Measurements from ENCODE around the gene RBM19.

RBM19 gene

GRCh38 chr12:113861708-113862312 is 104.3 kb downstream of the RBM19 start:
- peaks cover 0 to 19% of the 10 kb centered on the region in 2 donors for H3K36me3 ChIP-seq (ENCODE audit: control insufficient read depth in 1 of 2, insufficient read depth in 2 of 2, low read length in 2 of 2)

GRCh38 chr12:113860950-113861349 is 105.2 kb downstream of the RBM19 start:
- no peak overlapping the region for H3K4me3 ChIP-seq (ENCODE audit: low read depth in 1 of 2, low read length in 2 of 2)
- H3K27ac ChIP-seq (ENCODE audit: low read depth, low read length): no peak overlapping the region
- H3K36me3 ChIP-seq (ENCODE audit: control insufficient read depth in 1 of 2, insufficient read depth in 2 of 2, low read length in 2 of 2): peaks cover 0 to 26% of the 10 kb centered on the region in 2 donors
- no peak overlapping the region for H3K9ac ChIP-seq (ENCODE audit: low read depth in 1 of 2, low read length in 2 of 2)
- no peaks in the 10 kb centered on the region for H3K4me1 ChIP-seq (ENCODE audit: control insufficient read depth in 1 of 2, insufficient read depth in 2 of 2, low read length in 2 of 2)
- no peaks in the 10 kb centered on the region for H3K9me3 ChIP-seq (ENCODE audit: control insufficient read depth in 1 of 2, low read length in 2 of 2)
- no peaks in the 10 kb centered on the region for H3K27me3 ChIP-seq (ENCODE audit: control insufficient read depth in 1 of 2, insufficient read depth in 2 of 2, low read length in 2 of 2)

More at GRCh38 chr12:113861708-113862312, 104.3 kb downstream of the RBM19 start:
- no peak overlapping the region for H3K9ac ChIP-seq (ENCODE audit: low read depth in 1 of 2, low read length in 2 of 2)
- H3K9me3 ChIP-seq (ENCODE audit: control insufficient read depth in 1 of 2, low read length in 2 of 2): no peaks in the 10 kb centered on the region
- H3K4me1 ChIP-seq (ENCODE audit: control insufficient read depth in 1 of 2, insufficient read depth in 2 of 2, low read length in 2 of 2): no peaks in the 10 kb centered on the region
- H3K4me3 ChIP-seq (ENCODE audit: low read depth in 1 of 2, low read length in 2 of 2): no peak overlapping the region
- H3K27ac ChIP-seq (ENCODE audit: low read depth, low read length): no peak overlapping the region
- no peaks in the 10 kb centered on the region for H3K27me3 ChIP-seq (ENCODE audit: control insufficient read depth in 1 of 2, insufficient read depth in 2 of 2, low read length in 2 of 2)

GRCh38 chr12:113860059-113860820 is 105.9 kb downstream of the RBM19 start:
- Histone ChIP-seq H3K9ac (ENCODE audit: low read depth in 1 of 2, low read length in 2 of 2) (no peak overlapping the region), H3K27me3 (ENCODE audit: control insufficient read depth in 1 of 2, insufficient read depth in 2 of 2, low read length in 2 of 2) (no peaks in the 10 kb centered on the region), H3K4me3 (ENCODE audit: low read depth in 1 of 2, low read length in 2 of 2) (no peak overlapping the region), H3K27ac (ENCODE audit: low read depth, low read length) (no peak overlapping the region), H3K9me3 (ENCODE audit: control insufficient read depth in 1 of 2, low read length in 2 of 2) (no peaks in the 10 kb centered on the region), H3K4me1 (ENCODE audit: control insufficient read depth in 1 of 2, insufficient read depth in 2 of 2, low read length in 2 of 2) (no peaks in the 10 kb centered on the region), H3K36me3 (ENCODE audit: control insufficient read depth in 1 of 2, insufficient read depth in 2 of 2, low read length in 2 of 2) (peaks cover 0 to 30% of the 10 kb centered on the region in 2 donors)

- no peak overlapping the region for H3K4me3 ChIP-seq (ENCODE audit: low read depth in 1 of 2, low read length in 2 of 2)
- no peak overlapping the region for H3K9ac ChIP-seq (ENCODE audit: low read depth in 1 of 2, low read length in 2 of 2)
- no peaks in the 10 kb centered on the region for H3K4me1 ChIP-seq (ENCODE audit: control insufficient read depth in 1 of 2, insufficient read depth in 2 of 2, low read length in 2 of 2)
- peaks cover 0 to 30% of the 10 kb centered on the region in 2 donors for H3K36me3 ChIP-seq (ENCODE audit: control insufficient read depth in 1 of 2, insufficient read depth in 2 of 2, low read length in 2 of 2)
- H3K27ac ChIP-seq (ENCODE audit: low read depth, low read length): no peak overlapping the region
- no peaks in the 10 kb centered on the region for H3K27me3 ChIP-seq (ENCODE audit: control insufficient read depth in 1 of 2, insufficient read depth in 2 of 2, low read length in 2 of 2)
- H3K9me3 ChIP-seq (ENCODE audit: control insufficient read depth in 1 of 2, low read length in 2 of 2): no peaks in the 10 kb centered on the region
These were observed 107.2 kb downstream of the RBM19 start for GRCh38 chr12:113858841-113859386.

- Histone ChIP-seq H3K9me3 (ENCODE audit: control insufficient read depth in 1 of 2, low read length in 2 of 2) (no peaks in the 10 kb centered on the region), H3K36me3 (ENCODE audit: control insufficient read depth in 1 of 2, insufficient read depth in 2 of 2, low read length in 2 of 2) (peaks cover 0 to 35% of the 10 kb centered on the region in 2 donors), H3K9ac (ENCODE audit: low read depth in 1 of 2, low read length in 2 of 2) (no peak overlapping the region), H3K27ac (ENCODE audit: low read depth, low read length) (no peak overlapping the region), H3K4me3 (ENCODE audit: low read depth in 1 of 2, low read length in 2 of 2) (no peak overlapping the region), H3K4me1 (ENCODE audit: control insufficient read depth in 1 of 2, insufficient read depth in 2 of 2, low read length in 2 of 2) (no peaks in the 10 kb centered on the region), H3K27me3 (ENCODE audit: control insufficient read depth in 1 of 2, insufficient read depth in 2 of 2, low read length in 2 of 2) (no peaks in the 10 kb centered on the region)
These were observed 108.8 kb downstream of the RBM19 start for GRCh38 chr12:113857371-113857770.

GRCh38 chr12:113855998-113856397 is 110.1 kb downstream of the RBM19 start:
- H3K4me3 ChIP-seq (ENCODE audit: low read depth in 1 of 2, low read length in 2 of 2): no peak overlapping the region
- H3K27me3 ChIP-seq (ENCODE audit: control insufficient read depth in 1 of 2, insufficient read depth in 2 of 2, low read length in 2 of 2): no peaks in the 10 kb centered on the region
- H3K4me1 ChIP-seq (ENCODE audit: control insufficient read depth in 1 of 2, insufficient read depth in 2 of 2, low read length in 2 of 2): no peaks in the 10 kb centered on the region
- no peak overlapping the region for H3K27ac ChIP-seq (ENCODE audit: low read depth, low read length)
- H3K9me3 ChIP-seq (ENCODE audit: control insufficient read depth in 1 of 2, low read length in 2 of 2): no peaks in the 10 kb centered on the region
- no peak overlapping the region for H3K9ac ChIP-seq (ENCODE audit: low read depth in 1 of 2, low read length in 2 of 2)
- peaks cover 0 to 38% of the 10 kb centered on the region in 2 donors for H3K36me3 ChIP-seq (ENCODE audit: control insufficient read depth in 1 of 2, insufficient read depth in 2 of 2, low read length in 2 of 2)

GRCh38 chr12:113854385-113855142 is 111.6 kb downstream of the RBM19 start:
- no peak overlapping the region for H3K4me3 ChIP-seq (ENCODE audit: low read depth in 1 of 2, low read length in 2 of 2)
- H3K4me1 ChIP-seq (ENCODE audit: control insufficient read depth in 1 of 2, insufficient read depth in 2 of 2, low read length in 2 of 2): no peaks in the 10 kb centered on the region
- H3K9me3 ChIP-seq (ENCODE audit: control insufficient read depth in 1 of 2, low read length in 2 of 2): no peaks in the 10 kb centered on the region
- H3K9ac ChIP-seq (ENCODE audit: low read depth in 1 of 2, low read length in 2 of 2): no peak overlapping the region
- peaks cover 0 to 38% of the 10 kb centered on the region in 2 donors for H3K36me3 ChIP-seq (ENCODE audit: control insufficient read depth in 1 of 2, insufficient read depth in 2 of 2, low read length in 2 of 2)
- no peaks in the 10 kb centered on the region for H3K27me3 ChIP-seq (ENCODE audit: control insufficient read depth in 1 of 2, insufficient read depth in 2 of 2, low read length in 2 of 2)
- H3K27ac ChIP-seq (ENCODE audit: low read depth, low read length): no peak overlapping the region

GRCh38 chr12:113853491-113853890 is 112.6 kb downstream of the RBM19 start:
- H3K27ac ChIP-seq (ENCODE audit: low read depth, low read length): no peak overlapping the region
- H3K9ac ChIP-seq (ENCODE audit: low read depth in 1 of 2, low read length in 2 of 2): no peak overlapping the region
- peaks cover 0 to 36% of the 10 kb centered on the region in 2 donors for H3K36me3 ChIP-seq (ENCODE audit: control insufficient read depth in 1 of 2, insufficient read depth in 2 of 2, low read length in 2 of 2)
- H3K9me3 ChIP-seq (ENCODE audit: control insufficient read depth in 1 of 2, low read length in 2 of 2): no peaks in the 10 kb centered on the region
- no peaks in the 10 kb centered on the region for H3K27me3 ChIP-seq (ENCODE audit: control insufficient read depth in 1 of 2, insufficient read depth in 2 of 2, low read length in 2 of 2)
- H3K4me1 ChIP-seq (ENCODE audit: control insufficient read depth in 1 of 2, insufficient read depth in 2 of 2, low read length in 2 of 2): no peaks in the 10 kb centered on the region
- no peak overlapping the region for H3K4me3 ChIP-seq (ENCODE audit: low read depth in 1 of 2, low read length in 2 of 2)

GRCh38 chr12:113852695-113853490 is 113.2 kb downstream of the RBM19 start:
- no peaks in the 10 kb centered on the region for H3K4me1 ChIP-seq (ENCODE audit: control insufficient read depth in 1 of 2, insufficient read depth in 2 of 2, low read length in 2 of 2)
- H3K27me3 ChIP-seq (ENCODE audit: control insufficient read depth in 1 of 2, insufficient read depth in 2 of 2, low read length in 2 of 2): no peaks in the 10 kb centered on the region

More at GRCh38 chr12:113852695-113853490, 113.2 kb downstream of the RBM19 start:
- H3K9ac ChIP-seq (ENCODE audit: low read depth in 1 of 2, low read length in 2 of 2): no peak overlapping the region
- H3K27ac ChIP-seq (ENCODE audit: low read depth, low read length): no peak overlapping the region
- H3K9me3 ChIP-seq (ENCODE audit: control insufficient read depth in 1 of 2, low read length in 2 of 2): no peaks in the 10 kb centered on the region
- no peak overlapping the region for H3K4me3 ChIP-seq (ENCODE audit: low read depth in 1 of 2, low read length in 2 of 2)
- peaks cover 0 to 30% of the 10 kb centered on the region in 2 donors for H3K36me3 ChIP-seq (ENCODE audit: control insufficient read depth in 1 of 2, insufficient read depth in 2 of 2, low read length in 2 of 2)
